Fibroblast of lung (primary cell): ENCODE measurements around the gene PEX14.

Experiments
- EZH2 ChIP-seq: IDR thresholded peaks from 2 replicates; pipeline ENCODE4 v1.5.1; 2012; ENCODE audit warnings: low read length, control low read depth, mild to moderate bottlenecking; ENCODE audit errors: missing control alignments
- TF ChIP-seq, protein P1 (sequence below), 2 donors: IDR thresholded peaks in 1 of 2; conservative IDR thresholded peaks in 1 of 2; 1 replicate in 1 of 2; 2 replicates in 1 of 2; pipeline ENCODE4 v1.5.1; 2011 to 2012; ENCODE audit warnings: low read length in 2 of 2, control low read depth in 1 of 2, inconsistent platforms in 1 of 2, low read depth in 1 of 2, mild to moderate bottlenecking in 1 of 2

- TF ChIP-seq, protein P1, sequence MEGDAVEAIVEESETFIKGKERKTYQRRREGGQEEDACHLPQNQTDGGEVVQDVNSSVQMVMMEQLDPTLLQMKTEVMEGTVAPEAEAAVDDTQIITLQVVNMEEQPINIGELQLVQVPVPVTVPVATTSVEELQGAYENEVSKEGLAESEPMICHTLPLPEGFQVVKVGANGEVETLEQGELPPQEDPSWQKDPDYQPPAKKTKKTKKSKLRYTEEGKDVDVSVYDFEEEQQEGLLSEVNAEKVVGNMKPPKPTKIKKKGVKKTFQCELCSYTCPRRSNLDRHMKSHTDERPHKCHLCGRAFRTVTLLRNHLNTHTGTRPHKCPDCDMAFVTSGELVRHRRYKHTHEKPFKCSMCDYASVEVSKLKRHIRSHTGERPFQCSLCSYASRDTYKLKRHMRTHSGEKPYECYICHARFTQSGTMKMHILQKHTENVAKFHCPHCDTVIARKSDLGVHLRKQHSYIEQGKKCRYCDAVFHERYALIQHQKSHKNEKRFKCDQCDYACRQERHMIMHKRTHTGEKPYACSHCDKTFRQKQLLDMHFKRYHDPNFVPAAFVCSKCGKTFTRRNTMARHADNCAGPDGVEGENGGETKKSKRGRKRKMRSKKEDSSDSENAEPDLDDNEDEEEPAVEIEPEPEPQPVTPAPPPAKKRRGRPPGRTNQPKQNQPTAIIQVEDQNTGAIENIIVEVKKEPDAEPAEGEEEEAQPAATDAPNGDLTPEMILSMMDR (conservative IDR thresholded peaks at IDR 0.05 in 1 of 2, IDR thresholded peaks at IDR 0.05 in 1 of 2; ENCODE audit: low read depth in 1 of 2, low read length in 2 of 2), result no peak
- no peak for TF ChIP-seq EZH2
Observed at GRCh38 chr1:10640843-10641553, 166.2 kb downstream of the PEX14 start.
